ENCODE data around the gene CABCOCO1.

The CABCOCO1 gene

DNA sequence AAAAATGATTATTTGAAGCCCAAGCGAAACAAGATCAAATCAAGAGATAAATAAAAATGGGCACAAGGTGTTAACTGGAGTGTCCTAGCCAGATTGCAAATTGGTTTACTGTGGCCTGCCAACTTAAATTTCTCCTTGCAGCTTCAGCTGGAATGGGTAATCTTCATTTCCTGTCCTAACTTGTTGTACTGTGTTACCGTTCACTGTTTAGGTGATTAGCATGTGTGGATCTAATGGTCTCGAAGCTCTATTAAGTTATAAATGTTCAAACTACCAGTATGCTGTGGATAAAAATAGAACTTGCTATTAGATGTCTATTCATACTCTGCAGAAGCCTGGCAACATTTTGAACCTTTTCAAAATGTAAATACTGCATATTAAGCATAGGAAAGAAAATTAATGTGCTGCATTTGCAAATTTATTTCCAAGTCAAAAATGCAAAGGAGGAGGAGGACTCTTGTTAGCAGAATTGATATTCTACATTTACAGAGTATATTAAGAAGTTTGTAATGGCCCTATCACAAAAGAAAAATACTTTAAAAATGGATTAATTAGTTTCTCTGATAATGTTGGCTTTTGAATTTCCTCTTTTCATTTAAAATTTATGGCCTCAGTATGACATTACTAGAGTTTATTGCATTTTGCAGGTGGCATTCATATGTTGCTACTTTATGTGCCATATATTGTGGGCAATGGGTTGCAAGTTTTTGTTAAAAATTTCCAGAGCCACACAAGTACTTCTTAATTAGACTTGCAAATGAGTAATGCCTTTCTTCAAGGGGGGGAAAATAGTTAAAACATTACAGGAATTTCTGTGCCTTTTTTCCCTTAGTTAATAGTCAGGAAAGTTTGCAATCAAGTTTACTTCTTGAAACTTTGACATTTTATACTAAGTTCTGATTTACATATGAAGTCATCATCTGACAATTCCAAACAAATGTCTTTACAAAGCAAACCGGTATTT lies 92.1 kb downstream of the CABCOCO1 start:
- DNase-seq (ENCODE audit: low read depth in 1 of 2, low spot score in 1 of 2), result no peak

DNA sequence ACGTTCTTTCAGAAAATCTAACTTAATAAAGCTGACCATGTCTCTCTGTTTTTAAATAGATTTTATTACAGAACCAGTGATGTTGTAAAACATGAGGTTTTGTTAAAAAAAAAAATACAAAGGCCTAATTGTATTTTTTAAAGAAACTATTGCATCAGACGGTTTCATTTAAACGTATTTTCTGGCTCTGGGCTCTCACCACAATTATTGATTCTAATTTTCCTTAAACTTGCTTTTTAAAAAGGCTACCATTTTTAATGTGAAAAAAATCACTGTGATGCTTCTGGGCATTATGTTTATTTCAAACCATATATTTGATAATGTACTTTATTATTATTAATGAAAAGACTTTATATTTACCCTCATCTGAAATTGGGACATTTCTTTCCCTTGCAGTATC lies 94.3 kb downstream of the CABCOCO1 start:
- no peak for DNase-seq (ENCODE audit: low read depth in 1 of 2, low spot score in 1 of 2)

DNA sequence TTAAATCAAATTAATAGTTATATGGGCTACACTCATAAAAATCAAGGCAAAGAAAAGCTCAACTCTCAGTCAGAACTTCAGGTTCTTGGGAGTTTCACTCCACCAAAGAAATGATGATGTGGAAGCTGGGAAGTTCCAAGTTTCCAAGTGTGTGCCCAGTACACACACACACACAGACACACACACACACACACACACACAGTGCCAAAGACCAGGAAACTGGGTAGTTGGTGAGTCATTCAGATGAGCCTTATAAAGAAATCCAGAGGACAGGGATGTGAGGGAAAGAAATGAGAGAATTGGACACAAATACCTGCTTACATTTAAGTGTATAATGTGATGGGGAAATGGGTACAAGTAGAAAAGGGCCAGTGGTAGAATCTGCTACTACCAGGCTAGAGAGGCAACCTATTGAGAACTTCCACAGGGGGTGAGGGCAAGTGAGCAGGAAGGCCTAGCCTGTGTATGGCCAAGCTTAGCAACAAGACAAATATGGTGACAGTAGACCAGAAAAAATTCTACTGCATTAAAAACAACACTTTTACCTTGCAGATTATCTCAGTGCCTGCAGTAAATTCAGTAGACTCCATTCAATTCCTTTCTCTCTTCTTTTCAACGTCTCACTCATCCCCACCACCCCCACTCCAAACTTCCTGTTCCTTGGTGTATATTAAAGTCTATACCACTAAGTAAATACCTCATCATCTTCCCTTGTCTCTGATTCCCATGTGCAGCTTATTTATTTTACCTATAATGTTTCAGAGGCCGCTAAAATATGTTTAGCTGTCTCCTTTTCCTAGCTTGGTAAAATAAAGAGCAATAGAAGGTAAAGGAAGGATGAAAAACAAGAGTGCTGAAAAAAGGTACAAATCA lies 95.0 kb downstream of the CABCOCO1 start:
- no peak for DNase-seq (ENCODE audit: low read depth in 1 of 2, low spot score in 1 of 2)

DNA sequence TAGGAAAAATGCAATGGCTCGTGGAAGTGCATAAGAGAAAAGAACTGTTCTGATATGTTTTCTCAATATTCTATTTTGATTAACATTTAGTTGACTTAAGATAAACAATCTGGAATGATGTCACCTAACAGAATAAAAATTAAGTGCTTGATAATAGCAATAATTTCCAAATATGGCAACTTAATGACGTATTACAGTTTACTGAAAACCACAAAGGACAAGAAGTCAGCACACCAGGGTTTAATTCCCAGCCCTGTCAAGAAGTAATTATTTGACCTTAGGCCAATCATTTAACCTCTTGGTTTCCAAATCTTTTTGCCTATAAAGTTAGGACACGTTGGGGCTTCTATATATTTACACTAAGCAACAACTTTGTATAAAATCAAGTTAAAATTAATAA lies 95.7 kb downstream of the CABCOCO1 start:
- DNase-seq (ENCODE audit: low read depth in 1 of 2, low spot score in 1 of 2), result no peak

DNA sequence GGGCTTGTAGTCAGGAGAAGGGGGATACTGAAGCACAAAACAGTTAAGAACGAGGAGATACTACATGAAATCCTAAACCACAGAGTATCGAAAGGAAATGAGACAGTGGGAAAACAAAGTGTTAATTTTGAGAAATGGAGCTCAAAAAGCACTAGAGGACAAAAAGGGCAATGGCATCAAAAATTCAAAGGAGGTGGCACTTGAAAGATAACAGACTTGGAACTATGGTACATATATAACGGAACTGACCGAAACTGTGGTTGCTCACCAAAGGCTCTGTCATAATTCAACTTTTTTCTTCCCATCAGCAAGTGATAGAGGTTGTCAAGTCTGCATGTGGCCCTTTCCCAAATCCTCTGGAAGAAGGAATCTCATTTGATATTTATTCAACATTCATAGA lies 97.0 kb downstream of the CABCOCO1 start:
- no peak for DNase-seq (ENCODE audit: low read depth in 1 of 2, low spot score in 1 of 2)

DNA sequence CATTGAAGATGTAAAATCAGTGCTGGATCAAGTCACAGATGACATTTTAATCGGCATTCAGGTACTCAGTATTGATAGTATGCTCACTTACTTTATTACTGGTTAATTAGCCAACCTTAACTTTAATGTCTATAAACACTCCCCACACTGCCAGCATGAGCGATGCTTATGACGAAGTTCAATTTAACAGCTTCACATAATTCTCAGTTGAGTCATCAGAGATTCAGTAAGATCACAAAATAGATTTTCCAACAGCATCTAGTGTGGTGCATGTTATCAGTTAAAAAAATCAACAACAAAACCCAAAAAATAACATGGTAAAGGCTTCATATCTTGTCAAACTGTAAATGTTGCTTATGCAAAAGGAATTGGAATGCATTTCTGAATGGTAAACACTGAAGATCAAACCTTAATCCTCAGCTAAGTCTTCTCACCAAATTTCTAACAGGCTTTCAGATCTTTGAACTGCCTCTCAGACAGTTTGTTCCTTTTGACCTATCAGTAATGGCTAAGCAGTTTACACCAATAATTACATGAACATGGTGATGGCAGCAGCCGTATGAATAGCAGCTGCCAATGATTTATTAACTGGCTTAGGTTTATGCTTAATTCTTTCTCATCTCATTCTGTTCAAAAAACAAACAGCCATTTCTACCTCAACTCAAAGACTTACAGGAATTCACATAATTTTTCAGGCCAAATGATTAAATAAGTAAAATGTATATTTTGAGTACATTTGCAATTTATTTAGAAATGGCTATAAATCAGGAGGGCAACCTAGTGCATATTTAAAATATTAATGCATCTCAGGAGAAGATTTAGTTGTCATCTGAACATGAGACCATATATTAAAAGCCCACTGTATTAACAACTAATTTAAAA lies 98.5 kb downstream of the CABCOCO1 start:
- DNase-seq (ENCODE audit: low read depth in 1 of 2, low spot score in 1 of 2), result no peak

DNA sequence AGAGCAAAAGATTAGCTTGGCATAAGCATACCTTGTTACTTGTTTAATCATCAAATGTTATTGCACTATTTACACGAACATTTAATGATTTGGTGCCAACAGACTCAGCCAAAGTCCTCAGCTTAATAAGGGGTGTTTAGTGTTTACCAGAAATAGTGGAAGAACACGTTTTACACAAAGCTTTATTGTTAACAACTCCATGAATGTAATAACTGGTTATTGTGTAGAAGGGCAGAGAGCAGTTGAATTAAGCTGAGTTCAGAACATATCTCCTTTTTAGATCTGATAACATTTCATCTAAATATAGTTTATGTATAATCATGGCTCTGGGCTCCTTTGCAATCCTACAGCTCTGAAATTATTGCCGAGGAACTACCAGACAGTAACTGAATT lies 99.1 kb downstream of the CABCOCO1 start:
- no peak for DNase-seq (ENCODE audit: low read depth in 1 of 2, low spot score in 1 of 2)

DNA sequence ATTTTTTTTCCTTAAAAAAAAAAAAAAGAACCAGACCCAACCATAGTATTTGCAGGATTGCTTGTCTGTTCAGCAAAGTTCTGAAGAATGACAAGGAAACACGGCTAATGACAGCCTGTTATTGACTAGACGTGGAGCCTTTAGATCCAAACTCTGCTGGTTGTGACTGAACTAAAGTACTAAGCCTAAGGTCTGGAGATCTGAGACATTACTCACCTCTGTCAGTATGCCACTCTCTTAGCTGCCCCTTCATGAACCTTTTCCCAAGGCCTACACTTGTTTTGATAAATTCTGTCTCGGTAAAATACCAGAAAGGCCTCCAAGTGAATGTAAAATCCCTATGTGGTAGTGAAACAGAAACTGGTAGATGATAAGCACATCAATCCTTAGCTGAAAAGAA lies 101.0 kb downstream of the CABCOCO1 start:
- DNase-seq (ENCODE audit: low read depth in 1 of 2, low spot score in 1 of 2), result no peak

DNA sequence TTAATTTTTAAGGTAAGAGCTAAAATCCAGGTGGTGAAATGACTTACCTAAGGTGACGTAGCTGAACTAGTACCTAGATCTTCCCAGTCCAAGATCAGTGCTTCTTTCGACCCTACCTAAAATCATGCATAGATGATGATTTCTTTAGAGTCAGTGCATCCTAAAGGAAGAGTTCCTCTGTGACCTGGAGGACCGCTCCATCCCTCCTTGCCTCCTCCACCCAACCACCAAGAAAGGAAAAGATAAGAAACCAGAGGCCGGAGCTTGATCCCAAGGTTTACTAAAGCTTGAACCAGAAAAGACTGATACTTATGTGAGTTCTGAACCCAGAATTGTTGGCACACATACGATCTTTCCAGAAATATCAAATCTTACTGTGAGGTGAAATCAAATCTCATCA lies 101.8 kb downstream of the CABCOCO1 start:
- DNase-seq (ENCODE audit: low read depth in 1 of 2, low spot score in 1 of 2), result no peak

DNA sequence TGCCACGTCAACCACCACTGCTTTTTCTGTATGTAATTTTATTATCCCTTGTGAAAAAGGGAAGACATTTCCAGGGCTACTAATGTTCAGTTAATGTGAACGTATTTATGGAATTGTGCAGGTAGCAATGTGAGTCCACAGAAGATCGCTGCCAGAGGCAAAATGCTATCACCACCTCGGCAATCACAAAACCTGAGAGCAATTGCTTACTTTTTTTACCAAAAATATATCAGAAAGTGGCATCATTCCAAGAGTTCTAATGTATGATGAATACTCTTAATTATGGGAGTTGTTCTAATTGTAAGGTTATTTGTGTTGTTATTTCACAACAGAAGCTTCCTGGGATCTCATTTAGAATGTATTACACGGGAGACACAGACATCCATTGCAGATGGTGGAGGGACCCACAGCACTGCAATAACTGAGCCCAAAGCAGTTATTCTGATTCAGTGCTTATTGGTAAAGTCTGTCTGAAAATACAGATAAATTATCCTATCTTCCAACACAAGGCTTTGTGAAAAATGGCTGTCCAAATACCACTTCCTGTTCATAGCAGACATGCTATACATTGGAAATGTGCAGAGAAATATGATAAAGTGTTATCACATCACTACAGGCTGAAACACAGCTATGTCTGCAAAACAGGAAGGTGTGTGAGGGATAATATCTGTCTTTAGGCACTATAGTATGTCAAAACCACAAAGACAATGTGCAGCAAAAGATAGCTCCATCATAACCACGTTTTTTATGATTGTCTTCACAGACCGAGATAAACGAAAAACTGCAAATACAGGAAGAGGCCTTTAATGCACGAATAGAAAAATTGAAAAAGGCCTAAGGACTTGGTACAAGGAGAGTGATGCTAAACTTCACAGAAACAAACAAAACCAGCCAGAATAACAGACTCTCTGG lies 102.7 kb downstream of the CABCOCO1 start:
- DNase-seq (ENCODE audit: low read depth in 1 of 2, low spot score in 1 of 2), result no peak

DNA sequence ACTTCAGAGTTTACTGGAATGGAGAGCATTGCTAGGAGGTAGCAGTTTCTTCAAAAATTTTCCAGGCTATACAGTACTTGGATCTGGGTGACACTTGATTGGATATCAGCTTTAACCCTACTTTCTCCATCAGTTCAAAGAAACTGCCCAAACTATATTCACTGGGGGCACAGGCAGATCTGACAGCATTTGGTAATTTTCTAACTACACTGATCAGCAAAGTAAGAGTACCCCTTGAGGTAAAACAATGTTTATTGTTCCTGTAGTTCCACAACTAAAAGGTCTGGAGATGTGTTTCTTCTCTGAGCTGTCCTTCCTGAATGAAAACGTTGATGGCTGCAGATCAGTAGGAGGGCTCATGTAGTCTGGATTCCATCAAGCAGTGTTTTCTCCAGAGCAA lies 104.2 kb downstream of the CABCOCO1 start:
- DNase-seq (ENCODE audit: low read depth in 1 of 2, low spot score in 1 of 2), result no peak

DNA sequence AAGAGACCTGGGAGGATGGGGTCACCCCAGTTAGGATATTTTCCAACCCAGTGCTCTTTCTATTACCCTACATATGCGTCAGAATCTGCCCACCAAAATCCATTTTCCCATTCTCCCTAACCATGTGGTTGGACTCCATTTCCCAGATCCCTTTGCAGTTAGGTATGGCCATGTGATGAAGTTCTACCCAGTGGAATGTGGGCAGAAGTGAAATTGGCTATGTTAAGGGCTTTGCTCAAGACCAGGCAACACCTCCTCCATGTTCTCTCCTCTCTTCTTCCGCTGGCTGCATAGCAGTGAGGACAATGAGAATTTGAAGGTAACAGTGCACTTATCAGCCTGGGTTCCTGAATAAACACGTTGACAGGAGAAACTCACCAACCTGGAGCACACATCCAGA lies 111.3 kb downstream of the CABCOCO1 start:
- no peak for DNase-seq (ENCODE audit: low read depth in 1 of 2, low spot score in 1 of 2)

DNA sequence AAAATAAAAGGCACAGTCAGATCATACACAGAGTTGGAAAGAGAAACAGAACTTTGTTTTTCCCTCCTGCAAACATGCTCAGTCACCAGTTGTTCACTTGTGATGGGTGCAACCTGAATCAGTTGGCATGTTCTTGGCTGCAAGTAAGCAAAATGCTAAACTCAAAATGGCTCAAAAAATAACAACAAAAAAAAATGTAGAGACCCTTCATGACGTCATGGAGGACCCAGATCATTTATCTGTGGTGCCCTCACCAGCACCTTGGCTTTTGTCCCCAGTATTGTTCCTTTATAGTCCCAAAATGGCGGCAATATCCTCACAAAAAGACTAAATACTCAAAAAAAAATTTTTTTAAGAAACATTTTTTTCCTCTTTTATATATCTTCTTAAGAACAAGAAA lies 112.4 kb downstream of the CABCOCO1 start:
- DNase-seq (ENCODE audit: low read depth in 1 of 2, low spot score in 1 of 2), result no peak

DNA sequence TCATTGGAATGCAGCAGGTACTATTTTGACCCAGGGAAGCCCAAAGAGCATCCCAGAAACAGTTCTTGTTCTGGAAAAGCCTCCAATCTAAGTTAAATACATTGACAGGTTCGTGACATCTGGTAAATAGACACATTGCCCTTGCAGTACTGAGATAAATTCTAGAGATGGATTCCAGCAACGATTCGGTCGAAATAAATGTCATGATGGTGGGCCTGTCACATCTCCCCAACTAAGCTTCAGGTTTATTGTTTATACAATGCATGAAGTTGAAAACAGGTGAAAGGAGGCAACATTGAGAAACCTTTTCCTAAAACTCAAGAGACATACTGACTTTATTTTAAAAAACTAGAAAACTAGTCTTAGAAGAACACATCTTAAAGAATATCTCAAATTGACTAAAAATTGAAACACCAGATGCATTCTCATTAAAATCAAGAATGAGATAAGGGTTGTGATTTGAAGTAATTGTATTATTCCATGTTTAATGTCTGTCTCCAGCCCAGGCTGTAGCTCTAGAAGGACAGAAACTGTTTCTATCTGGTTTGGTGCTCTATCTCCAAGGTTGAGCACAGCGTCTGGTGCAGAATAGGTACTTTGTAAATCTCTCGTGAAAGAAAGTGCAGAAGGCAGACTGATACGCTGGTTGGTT lies 114.0 kb downstream of the CABCOCO1 start:
- no peak for DNase-seq (ENCODE audit: low read depth in 1 of 2, low spot score in 1 of 2)

DNA sequence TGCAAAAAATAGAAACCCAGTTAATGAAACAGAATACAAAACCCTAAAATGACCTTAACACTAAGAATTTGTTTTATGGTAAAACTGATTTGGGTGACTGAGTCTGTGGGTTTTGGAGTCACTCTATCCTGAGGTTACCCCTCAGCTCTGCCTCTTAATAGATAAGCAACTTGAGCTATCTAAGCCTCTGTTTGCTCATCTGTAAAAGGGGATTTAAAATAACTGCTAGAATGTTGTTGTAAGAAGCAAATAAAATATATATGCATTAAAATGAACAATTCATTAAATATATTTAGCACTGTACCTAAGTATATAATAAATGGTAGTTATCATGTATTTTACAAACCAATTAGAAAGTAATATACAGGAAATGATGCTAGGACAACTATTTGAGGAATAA lies 115.4 kb downstream of the CABCOCO1 start:
- DNase-seq (ENCODE audit: low read depth in 1 of 2, low spot score in 1 of 2), result no peak

DNA sequence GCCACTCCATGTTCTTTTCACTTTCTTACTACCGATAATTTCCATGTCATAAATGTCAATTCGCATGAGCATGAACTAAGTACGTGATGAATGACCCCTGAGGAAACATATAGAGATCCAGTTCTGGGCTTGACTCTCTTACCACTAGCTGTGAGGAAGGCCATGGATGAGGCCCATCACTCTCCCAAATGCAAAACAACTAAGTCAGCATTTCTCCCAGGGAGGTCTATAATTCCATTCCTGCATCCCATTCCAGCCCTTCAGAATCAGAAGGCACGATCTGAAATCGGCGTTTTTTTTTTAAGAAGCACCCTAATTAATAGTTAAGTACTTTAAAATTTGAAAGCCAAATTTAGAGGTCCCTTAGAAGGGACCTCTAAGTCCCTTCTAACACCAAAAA lies 116.5 kb downstream of the CABCOCO1 start:
- no peak for DNase-seq (ENCODE audit: low read depth in 1 of 2, low spot score in 1 of 2)

DNA sequence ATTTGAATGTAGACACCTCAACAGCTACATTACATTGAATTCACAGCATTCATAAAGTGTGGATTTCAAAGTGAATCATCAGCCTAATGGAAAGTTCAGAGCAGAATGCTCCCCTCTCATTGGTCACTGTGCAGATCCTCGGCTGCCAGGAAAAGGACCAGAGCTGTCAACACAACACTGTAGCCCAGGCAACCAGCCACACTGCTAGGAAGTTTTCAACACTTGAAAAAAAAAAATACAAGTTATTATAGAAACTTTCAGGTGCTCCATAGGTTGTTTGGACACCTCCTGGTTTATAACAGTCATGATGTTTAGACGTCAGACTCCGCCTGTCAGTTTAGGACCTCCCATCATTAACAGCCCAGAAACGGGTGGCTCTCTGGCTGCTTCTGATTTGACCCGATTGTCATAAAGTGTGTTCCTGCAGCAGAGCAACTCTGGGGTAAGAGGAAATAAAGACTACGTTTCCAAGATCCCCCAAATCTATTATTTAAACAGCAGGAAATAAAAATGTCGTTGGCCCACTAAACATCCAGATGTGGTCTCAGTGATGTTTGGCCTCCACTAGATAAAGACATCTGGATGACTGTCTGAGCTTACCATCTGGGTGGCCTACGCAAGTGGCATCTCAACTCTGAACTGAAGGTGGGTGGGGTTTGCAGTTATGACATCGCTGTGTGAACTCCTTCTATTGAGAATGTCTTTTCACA lies 117.4 kb downstream of the CABCOCO1 start:
- DNase-seq (ENCODE audit: low read depth in 1 of 2, low spot score in 1 of 2), result no peak

DNA sequence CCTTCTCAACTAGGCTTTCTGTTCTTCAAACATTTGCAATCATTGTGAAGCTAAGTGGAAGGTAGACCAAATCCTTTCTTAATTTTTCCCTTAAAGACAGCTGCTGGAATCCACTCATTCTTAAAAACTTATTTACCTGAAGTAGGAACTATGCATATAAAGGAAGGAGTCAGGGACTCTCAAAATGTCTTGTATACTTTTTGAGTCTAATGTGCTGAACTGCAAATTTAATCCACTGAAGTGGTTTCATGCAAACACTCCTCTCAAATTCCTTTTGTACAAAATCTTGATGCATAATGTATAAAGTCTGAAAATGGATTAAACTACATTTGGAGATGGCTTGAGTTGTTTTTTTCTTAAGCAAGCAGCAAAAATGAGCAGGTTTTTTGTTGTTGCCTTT lies 118.0 kb downstream of the CABCOCO1 start:
- DNase-seq (ENCODE audit: low read depth in 1 of 2, low spot score in 1 of 2), result no peak

DNA sequence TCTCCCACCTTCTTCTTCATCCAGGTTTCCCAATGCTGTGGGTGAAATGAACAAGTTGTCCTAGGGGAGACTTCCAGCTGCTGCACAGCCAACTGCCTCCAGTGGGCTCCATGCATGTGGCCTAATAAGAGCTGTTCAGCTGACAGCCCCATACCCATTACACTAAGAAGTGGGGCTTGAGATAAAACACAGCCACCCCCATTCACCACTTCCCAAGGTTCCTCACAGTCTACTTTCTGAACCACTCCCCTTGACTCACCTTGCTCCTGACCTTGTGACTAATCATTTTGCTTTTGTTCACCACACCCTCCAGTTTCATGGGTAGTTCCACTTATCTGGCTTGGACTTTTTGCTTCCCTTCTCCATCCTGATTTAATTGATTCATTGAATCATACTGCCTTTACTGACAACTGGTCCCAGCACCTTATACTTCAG lies 119.3 kb downstream of the CABCOCO1 start:
- no peak for DNase-seq (ENCODE audit: low read depth in 1 of 2, low spot score in 1 of 2)
